NOMO-1 treated with DMSO at 0.1 percent for 48 hours (cell line): Measurements from ENCODE around the gene SND1.
A peak's percentile ranks its signal among the peaks of the same experiment; 100 is the strongest.

Experiments used
- DNase-seq: peaks from one replicate; lab custom pipeline; 2025; ENCODE audit not compliant: unreplicated experiment; lab: John Stamatoyannopoulos, UW

The SND1 gene

GRCh38 chr7:128059143-128059988 lies 407.4 kb downstream of the SND1 start:
- no peak for DNase-seq

GRCh38 chr7:128060018-128060417 lies 408.0 kb downstream of the SND1 start:
- DNase-seq, result no peak

GRCh38 chr7:128063088-128063487 lies 411.1 kb downstream of the SND1 start:
- no peak for DNase-seq

GRCh38 chr7:128065872-128066271 lies 413.9 kb downstream of the SND1 start:
- no peak for DNase-seq

GRCh38 chr7:128066395-128066794 lies 414.4 kb downstream of the SND1 start:
- DNase-seq, result no peak

GRCh38 chr7:128066858-128067257 lies 414.9 kb downstream of the SND1 start:
- DNase-seq, result no peak

- peak; percentile 1 for DNase-seq
Observed at GRCh38 chr7:128067983-128068382, 416.0 kb downstream of the SND1 start.

GRCh38 chr7:128068785-128069184 lies 416.8 kb downstream of the SND1 start:
- DNase-seq, result no peak

- DNase-seq, result no peak
Observed at GRCh38 chr7:128069373-128070364, 417.7 kb downstream of the SND1 start.

GRCh38 chr7:128071376-128071775 lies 419.4 kb downstream of the SND1 start:
- DNase-seq, result no peak

GRCh38 chr7:128071801-128072200 lies 419.8 kb downstream of the SND1 start:
- no peak for DNase-seq

- DNase-seq, result no peak
Observed at GRCh38 chr7:128073671-128074310, 421.8 kb downstream of the SND1 start.

- DNase-seq, result no peak
Observed at GRCh38 chr7:128074336-128074735, 422.3 kb downstream of the SND1 start.

- DNase-seq, result no peak
Observed at GRCh38 chr7:128074736-128075135, 422.7 kb downstream of the SND1 start.

- no peak for DNase-seq
Observed at GRCh38 chr7:128075242-128076095, 423.5 kb downstream of the SND1 start.

- DNase-seq, result no peak
Observed at GRCh38 chr7:128076196-128076795, 424.3 kb downstream of the SND1 start.

GRCh38 chr7:128076796-128077271 lies 424.8 kb downstream of the SND1 start:
- DNase-seq, result no peak

- no peak for DNase-seq
Observed at GRCh38 chr7:128078309-128078708, 426.3 kb downstream of the SND1 start.

GRCh38 chr7:128080169-128080568 lies 428.2 kb downstream of the SND1 start:
- no peak for DNase-seq

- no peak for DNase-seq
Observed at GRCh38 chr7:128081351-128081750, 429.4 kb downstream of the SND1 start.
